Measurements from ENCODE around the gene COL18A1. TPM values are rescaled to one million over a fixed set of nuclear protein-coding genes. Genes with fewer than 3 reads are reported as not detected.

Gene COL18A1
- total RNA-seq, 1 donor from 2014 or later: 15.4 TPM

DNA sequence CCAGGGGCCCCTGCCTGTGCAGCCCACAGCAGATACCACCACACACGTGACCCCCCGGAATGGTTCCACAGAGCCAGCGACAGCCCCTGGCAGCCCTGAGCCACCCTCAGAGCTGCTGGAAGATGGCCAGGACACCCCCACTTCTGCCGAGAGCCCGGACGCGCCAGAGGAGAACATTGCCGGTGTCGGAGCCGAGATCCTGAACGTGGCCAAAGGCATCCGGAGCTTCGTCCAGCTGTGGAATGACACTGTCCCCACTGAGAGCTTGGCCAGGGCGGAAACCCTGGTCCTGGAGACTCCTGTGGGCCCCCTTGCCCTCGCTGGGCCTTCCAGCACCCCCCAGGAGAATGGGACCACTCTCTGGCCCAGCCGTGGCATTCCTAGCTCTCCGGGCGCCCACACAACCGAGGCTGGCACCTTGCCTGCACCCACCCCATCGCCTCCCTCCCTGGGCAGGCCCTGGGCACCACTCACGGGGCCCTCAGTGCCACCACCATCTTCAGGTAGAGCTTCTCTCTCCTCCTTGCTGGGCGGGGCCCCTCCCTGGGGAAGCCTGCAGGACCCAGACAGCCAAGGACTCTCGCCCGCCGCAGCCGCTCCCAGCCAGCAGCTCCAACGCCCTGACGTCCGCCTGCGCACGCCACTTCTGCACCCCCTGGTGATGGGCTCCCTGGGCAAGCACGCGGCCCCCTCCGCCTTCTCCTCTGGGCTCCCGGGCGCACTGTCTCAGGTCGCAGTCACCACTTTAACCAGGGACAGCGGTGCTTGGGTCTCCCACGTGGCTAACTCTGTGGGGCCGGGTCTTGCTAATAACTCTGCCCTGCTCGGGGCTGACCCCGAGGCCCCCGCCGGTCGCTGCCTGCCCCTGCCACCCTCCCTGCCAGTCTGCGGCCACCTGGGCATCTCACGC lies 51.0 kb downstream of the COL18A1 start:
- no peak for DNase-seq

DNA sequence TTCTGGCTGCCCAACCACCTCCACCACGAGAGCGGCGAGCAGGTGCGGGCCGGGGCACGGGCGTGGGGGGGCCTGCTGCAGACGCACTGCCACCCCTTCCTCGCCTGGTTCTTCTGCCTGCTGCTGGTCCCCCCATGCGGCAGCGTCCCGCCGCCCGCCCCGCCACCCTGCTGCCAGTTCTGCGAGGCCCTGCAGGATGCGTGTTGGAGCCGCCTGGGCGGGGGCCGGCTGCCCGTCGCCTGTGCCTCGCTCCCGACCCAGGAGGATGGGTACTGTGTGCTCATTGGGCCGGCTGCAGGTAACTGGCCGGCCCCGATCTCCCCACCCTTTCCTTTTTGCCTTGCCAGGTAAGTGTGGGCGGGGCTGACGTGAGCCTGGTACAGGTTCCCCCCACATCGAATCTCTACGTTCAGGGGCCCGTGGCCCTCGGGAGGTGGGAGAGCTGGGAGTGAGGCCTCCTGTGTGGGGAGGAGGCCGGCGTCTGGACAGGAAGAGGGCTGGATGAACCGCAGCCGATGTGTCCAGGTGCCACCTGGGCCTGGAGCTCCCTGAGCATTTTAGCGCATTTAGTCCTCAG lies 51.7 kb downstream of the COL18A1 start:
- no peak for DNase-seq

GRCh38 chr21:45457161-45457831 lies 52.3 kb downstream of the COL18A1 start:
- no peak for DNase-seq

GRCh38 chr21:45457832-45458172 lies 52.8 kb downstream of the COL18A1 start:
- no peak for DNase-seq

GRCh38 chr21:45458281-45459170 lies 53.6 kb downstream of the COL18A1 start:
- DNase-seq: no peak

DNA sequence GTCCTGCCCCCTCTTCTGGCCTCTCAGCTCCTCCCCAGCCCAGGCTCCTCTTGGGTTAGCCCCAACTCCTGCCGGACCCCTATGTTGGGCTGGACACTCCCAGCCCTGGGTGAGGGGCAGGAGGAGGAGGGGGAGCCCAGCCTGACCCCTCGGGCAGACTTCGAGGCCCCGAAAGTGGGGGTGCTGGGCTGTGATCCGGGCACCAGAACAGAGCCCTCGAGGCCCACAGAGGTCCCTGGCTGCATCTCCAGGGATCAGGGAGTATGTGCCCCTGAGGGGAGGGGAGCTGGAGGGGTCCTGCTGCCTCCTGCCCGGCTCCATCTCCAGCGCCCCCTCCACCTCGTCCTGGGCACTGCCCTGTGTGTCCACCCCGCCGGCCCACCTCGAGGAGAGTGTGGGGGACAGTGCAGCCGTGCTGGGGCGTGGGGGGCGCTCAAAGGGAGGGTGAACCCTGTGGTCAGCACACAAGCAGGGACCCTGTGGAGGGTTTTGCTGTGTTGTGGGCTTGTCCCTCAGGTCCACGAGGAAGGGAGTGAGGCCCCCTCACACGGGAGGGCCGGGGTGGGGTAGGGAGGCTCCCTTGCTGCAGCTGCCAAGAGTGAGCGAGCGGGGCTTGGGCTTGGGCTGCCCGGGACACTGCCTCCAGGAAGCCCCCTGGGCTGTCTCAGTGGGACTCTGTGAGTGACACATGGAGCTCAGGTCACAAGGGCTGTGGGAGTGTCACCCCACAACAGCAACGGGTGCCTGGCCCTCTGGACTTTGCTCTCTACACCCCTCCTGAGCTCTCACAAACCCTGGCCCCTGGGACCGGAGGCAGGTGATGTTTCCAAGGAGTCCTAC lies 54.4 kb downstream of the COL18A1 start:
- no peak for DNase-seq

- DNase-seq: no peak
Observed at GRCh38 chr21:45460011-45460565, 55.1 kb downstream of the COL18A1 start.

- no peak for DNase-seq
Observed at GRCh38 chr21:45460611-45461368, 55.8 kb downstream of the COL18A1 start.

DNA sequence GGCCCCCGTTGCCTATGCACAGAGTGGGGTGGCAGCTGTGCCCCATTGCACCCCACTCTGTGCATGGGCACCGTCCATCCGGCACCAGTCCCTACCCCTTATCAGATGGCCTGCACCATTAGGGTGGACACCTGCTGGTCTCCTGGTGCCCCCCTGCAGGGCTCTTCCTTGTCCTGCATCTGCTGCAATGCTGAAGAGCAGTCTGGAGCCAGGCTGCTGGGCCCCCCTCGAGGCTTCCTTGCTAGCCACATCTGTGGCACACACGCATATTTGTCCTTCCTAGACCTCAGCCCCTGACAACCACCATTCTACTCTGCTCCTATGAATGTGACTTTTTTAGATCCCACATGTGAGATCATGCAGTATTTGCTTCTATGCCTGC lies 56.4 kb downstream of the COL18A1 start:
- no peak for DNase-seq

- no peak for DNase-seq
Observed at GRCh38 chr21:45461806-45462341, 56.9 kb downstream of the COL18A1 start.

- no peak for DNase-seq
Observed at GRCh38 chr21:45463871-45464270, 58.9 kb downstream of the COL18A1 start.

DNA sequence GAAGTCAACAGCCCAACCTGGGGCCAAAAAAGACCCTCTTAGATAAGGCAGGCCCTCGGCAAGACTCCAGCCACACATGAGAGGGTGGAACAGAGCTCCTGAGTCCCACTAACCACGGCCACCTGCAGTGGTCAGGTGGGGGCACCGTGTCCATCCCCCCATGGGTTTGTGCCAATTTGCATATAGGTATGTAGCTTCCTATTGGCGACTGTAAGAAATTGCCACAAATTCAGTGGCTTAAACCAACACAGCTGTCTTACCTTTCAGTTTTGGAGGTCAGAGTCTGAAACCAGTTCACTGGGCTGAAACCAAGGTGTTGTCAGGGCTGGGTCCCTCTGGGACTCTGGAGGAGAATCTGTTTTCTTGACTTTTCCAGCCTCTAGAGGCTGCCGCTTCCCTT lies 59.3 kb downstream of the COL18A1 start:
- no peak for DNase-seq

GRCh38 chr21:45465105-45465504 lies 60.1 kb downstream of the COL18A1 start:
- no peak for DNase-seq

GRCh38 chr21:45465611-45466329 lies 60.8 kb downstream of the COL18A1 start:
- DNase-seq: no peak

- DNase-seq: no peak
Observed at GRCh38 chr21:45466330-45467220, 61.6 kb downstream of the COL18A1 start.

- no peak for DNase-seq
Observed at GRCh38 chr21:45467221-45467779, 62.3 kb downstream of the COL18A1 start.

GRCh38 chr21:45468051-45468970 lies 63.3 kb downstream of the COL18A1 start:
- no peak for DNase-seq
